ENCODE data around the gene MAFG. TPM values are rescaled to one million over a fixed set of nuclear protein-coding genes. Genes with fewer than 3 reads are reported as not detected.

The MAFG gene
- total and polyA plus RNA-seq, 2 of the 13 experiments (the other 11 are each of a cell fraction or from before 2014, with no cell fraction given): 14.5 to 20.0 TPM

DNA sequence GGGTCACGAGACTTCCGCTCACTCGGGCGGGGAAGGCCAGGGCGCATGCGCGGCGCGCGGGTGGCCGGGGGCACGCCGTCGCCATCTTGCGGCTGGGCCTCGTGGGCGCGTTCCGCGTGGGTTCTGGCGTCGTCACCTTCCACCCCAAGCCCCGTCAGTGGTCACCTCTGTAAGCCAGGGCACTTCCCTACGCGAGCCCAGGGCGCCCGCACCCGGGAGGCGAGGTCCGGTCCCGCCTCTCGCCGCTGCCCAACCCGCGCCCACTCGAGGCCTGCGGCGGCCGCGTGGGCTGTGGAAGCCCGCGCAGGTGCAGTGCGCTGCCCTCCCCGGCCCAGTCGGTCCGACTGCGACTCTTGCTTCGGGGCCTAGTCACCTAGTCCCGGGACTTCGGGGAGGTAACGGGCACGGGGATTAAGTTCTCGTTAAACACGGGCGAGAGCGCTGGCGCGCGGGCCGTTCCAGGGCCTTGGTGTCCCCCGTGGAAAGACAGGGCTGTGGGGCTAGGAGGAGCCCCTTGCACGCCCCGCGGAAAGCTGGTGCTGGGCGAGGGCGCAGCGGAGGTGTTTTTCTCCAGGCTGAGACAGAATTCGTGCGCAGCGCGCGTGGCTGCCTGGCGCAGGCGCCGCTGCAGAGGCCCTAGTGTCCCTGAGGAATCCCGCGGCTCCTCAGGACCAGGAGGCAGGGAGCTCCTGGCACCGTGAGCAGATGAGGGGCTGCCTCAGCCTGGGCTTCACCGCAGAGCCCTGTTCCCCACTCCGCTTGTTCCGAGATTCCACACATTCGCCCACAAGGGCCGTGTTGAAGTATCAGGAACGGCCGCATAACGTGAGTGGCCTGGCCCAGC lies 55.9 kb downstream of the MAFG start (continued):
- TF ChIP-seq, protein P1, sequence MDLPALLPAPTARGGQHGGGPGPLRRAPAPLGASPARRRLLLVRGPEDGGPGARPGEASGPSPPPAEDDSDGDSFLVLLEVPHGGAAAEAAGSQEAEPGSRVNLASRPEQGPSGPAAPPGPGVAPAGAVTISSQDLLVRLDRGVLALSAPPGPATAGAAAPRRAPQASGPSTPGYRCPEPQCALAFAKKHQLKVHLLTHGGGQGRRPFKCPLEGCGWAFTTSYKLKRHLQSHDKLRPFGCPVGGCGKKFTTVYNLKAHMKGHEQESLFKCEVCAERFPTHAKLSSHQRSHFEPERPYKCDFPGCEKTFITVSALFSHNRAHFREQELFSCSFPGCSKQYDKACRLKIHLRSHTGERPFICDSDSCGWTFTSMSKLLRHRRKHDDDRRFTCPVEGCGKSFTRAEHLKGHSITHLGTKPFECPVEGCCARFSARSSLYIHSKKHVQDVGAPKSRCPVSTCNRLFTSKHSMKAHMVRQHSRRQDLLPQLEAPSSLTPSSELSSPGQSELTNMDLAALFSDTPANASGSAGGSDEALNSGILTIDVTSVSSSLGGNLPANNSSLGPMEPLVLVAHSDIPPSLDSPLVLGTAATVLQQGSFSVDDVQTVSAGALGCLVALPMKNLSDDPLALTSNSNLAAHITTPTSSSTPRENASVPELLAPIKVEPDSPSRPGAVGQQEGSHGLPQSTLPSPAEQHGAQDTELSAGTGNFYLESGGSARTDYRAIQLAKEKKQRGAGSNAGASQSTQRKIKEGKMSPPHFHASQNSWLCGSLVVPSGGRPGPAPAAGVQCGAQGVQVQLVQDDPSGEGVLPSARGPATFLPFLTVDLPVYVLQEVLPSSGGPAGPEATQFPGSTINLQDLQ (CRISPR knock-in tag; IDR thresholded peaks at IDR 0.05): peak; percentile 98
- peak; percentile 88; the same call in 1 of the 2 replicates for TF ChIP-seq ZNF768 (CRISPR knock-in tag; IDR thresholded peaks at IDR 0.05)
- TF ChIP-seq, protein P2, sequence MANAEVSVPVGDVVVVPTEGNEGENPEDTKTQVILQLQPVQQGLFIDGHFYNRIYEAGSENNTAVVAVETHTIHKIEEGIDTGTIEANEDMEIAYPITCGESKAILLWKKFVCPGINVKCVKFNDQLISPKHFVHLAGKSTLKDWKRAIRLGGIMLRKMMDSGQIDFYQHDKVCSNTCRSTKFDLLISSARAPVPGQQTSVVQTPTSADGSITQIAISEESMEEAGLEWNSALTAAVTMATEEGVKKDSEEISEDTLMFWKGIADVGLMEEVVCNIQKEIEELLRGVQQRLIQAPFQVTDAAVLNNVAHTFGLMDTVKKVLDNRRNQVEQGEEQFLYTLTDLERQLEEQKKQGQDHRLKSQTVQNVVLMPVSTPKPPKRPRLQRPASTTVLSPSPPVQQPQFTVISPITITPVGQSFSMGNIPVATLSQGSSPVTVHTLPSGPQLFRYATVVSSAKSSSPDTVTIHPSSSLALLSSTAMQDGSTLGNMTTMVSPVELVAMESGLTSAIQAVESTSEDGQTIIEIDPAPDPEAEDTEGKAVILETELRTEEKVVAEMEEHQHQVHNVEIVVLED (CRISPR knock-in tag; IDR thresholded peaks at IDR 0.05; ENCODE audit: borderline replicate concordance): peak; percentile 85
- TF ChIP-seq, protein P3, sequence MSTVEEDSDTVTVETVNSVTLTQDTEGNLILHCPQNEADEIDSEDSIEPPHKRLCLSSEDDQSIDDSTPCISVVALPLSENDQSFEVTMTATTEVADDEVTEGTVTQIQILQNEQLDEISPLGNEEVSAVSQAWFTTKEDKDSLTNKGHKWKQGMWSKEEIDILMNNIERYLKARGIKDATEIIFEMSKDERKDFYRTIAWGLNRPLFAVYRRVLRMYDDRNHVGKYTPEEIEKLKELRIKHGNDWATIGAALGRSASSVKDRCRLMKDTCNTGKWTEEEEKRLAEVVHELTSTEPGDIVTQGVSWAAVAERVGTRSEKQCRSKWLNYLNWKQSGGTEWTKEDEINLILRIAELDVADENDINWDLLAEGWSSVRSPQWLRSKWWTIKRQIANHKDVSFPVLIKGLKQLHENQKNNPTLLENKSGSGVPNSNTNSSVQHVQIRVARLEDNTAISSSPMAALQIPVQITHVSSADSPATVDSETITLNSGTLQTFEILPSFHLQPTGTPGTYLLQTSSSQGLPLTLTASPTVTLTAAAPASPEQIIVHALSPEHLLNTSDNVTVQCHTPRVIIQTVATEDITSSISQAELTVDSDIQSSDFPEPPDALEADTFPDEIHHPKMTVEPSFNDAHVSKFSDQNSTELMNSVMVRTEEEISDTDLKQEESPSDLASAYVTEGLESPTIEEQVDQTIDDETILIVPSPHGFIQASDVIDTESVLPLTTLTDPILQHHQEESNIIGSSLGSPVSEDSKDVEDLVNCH (CRISPR knock-in tag; IDR thresholded peaks at IDR 0.05): peak; percentile 82; the same call in 1 of the 2 replicates
- peak; percentile 91 for TF ChIP-seq PHF20 (CRISPR knock-in tag; IDR thresholded peaks at IDR 0.05)
- TF ChIP-seq TEAD2 (CRISPR knock-in tag; IDR thresholded peaks at IDR 0.05): peak; percentile 90
- TF ChIP-seq, protein P4, sequence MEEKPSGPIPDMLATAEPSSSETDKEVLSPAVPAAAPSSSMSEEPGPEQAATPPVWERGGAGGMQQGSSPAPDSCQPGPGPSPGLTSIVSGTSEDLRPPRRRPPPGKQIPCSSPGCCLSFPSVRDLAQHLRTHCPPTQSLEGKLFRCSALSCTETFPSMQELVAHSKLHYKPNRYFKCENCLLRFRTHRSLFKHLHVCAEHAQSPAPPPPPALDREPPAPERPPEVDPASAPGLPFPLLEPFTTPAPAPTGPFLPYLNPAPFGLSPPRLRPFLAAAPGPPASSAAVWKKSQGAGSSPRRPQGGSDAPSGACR (CRISPR knock-in tag; IDR thresholded peaks at IDR 0.05): no peak; the same call in 1 of the 2 replicates
- TF ChIP-seq, protein P5, sequence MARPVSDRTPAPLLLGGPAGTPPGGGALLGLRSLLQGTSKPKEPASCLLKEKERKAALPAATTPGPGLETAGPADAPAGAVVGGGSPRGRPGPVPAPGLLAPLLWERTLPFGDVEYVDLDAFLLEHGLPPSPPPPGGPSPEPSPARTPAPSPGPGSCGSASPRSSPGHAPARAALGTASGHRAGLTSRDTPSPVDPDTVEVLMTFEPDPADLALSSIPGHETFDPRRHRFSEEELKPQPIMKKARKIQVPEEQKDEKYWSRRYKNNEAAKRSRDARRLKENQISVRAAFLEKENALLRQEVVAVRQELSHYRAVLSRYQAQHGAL (CRISPR knock-in tag; IDR thresholded peaks at IDR 0.05; ENCODE audit: not compliant biosample characterization): peak; percentile 28
- no peak for TF ChIP-seq HNF4A (CRISPR knock-in tag; IDR thresholded peaks at IDR 0.05)
- TF ChIP-seq ZNF782 (CRISPR knock-in tag; IDR thresholded peaks at IDR 0.05; ENCODE audit: borderline replicate concordance): peak; percentile 93; the same call in 1 of the 2 replicates
- peak; percentile 67; the same call in 1 of the 2 replicates for TF ChIP-seq ZNF598 (CRISPR knock-in tag; IDR thresholded peaks at IDR 0.05; ENCODE audit: borderline replicate concordance)
- TF ChIP-seq, protein P6, sequence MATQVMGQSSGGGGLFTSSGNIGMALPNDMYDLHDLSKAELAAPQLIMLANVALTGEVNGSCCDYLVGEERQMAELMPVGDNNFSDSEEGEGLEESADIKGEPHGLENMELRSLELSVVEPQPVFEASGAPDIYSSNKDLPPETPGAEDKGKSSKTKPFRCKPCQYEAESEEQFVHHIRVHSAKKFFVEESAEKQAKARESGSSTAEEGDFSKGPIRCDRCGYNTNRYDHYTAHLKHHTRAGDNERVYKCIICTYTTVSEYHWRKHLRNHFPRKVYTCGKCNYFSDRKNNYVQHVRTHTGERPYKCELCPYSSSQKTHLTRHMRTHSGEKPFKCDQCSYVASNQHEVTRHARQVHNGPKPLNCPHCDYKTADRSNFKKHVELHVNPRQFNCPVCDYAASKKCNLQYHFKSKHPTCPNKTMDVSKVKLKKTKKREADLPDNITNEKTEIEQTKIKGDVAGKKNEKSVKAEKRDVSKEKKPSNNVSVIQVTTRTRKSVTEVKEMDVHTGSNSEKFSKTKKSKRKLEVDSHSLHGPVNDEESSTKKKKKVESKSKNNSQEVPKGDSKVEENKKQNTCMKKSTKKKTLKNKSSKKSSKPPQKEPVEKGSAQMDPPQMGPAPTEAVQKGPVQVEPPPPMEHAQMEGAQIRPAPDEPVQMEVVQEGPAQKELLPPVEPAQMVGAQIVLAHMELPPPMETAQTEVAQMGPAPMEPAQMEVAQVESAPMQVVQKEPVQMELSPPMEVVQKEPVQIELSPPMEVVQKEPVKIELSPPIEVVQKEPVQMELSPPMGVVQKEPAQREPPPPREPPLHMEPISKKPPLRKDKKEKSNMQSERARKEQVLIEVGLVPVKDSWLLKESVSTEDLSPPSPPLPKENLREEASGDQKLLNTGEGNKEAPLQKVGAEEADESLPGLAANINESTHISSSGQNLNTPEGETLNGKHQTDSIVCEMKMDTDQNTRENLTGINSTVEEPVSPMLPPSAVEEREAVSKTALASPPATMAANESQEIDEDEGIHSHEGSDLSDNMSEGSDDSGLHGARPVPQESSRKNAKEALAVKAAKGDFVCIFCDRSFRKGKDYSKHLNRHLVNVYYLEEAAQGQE (IDR thresholded peaks at IDR 0.05; ENCODE audit: borderline replicate concordance in 1 of 2, low read depth in 1 of 2, low read length in 2 of 2): peak in 1 of 2 experiments; percentile 51; a peak in 1 of 4 replicates
- TF ChIP-seq ZNF746 (CRISPR knock-in tag; IDR thresholded peaks at IDR 0.05): peak; percentile 69; the same call in 1 of the 2 replicates
- TF ChIP-seq ZNF230 (CRISPR knock-in tag; IDR thresholded peaks at IDR 0.05): peak; percentile 88; the same call in 1 of the 2 replicates
- no peak; the same call in 1 of the 2 replicates for TF ChIP-seq XBP1 (CRISPR knock-in tag; IDR thresholded peaks at IDR 0.05)

Data from HepG2 (cell line).